HepG2 (cell line): ENCODE data around the gene ASTN1. TPM values are rescaled to one million over a fixed set of nuclear protein-coding genes. Genes with fewer than 3 reads are reported as not detected.

Experiments
- AFF4 ChIP-seq: sonication (generic); formaldehyde crosslinking; IDR thresholded peaks from 2 replicates; pipeline ENCODE4 v1.4.0; 2020; ENCODE audit warnings: missing genetic modification reagents
- ATF6 ChIP-seq: sonication (generic); formaldehyde crosslinking; conservative IDR thresholded peaks from 2 replicates; pipeline ENCODE4 v1.4.0; 2020; ENCODE audit warnings: missing genetic modification reagents
- CSRNP2 ChIP-seq: sonication (generic); formaldehyde crosslinking; conservative IDR thresholded peaks from 2 replicates; pipeline ENCODE4 v1.8.0; 2022; ENCODE audit warnings: low read depth, missing genetic modification reagents
- HDAC6 ChIP-seq: fragments of 200-600 bp; sonication (generic); IDR thresholded peaks from 2 replicates; pipeline ENCODE4 v1.7.0; 2017; ENCODE audit warnings: mild to moderate bottlenecking, antibody characterized with exemption, low read length, low read depth
- KLF12 ChIP-seq: sonication (generic); formaldehyde crosslinking; IDR thresholded peaks from 2 replicates; pipeline ENCODE4 v1.4.0; 2020; ENCODE audit warnings: missing genetic modification reagents, borderline replicate concordance
- MTERF4 ChIP-seq: sonication (generic); formaldehyde crosslinking; IDR thresholded peaks from 2 replicates; pipeline ENCODE4 v1.8.0; 2023; ENCODE audit warnings: mild to moderate bottlenecking, missing genetic modification reagents
- NAIF1 ChIP-seq: sonication (generic); formaldehyde crosslinking; IDR thresholded peaks from 2 replicates; pipeline ENCODE4 v1.5.0; 2020; ENCODE audit warnings: mild to moderate bottlenecking, missing genetic modification reagents, borderline replicate concordance
- RARA ChIP-seq: IDR thresholded peaks from 2 replicates; pipeline ENCODE4 v1.6.1; 2016; ENCODE audit warnings: missing genetic modification reagents, missing compliant biosample characterization
- RARG ChIP-seq: sonication (generic); formaldehyde crosslinking; IDR thresholded peaks from 2 replicates; pipeline ENCODE4 v1.4.0; 2020; ENCODE audit warnings: low read depth, mild to moderate bottlenecking, missing genetic modification reagents
- ZFP90 ChIP-seq: sonication (generic); formaldehyde crosslinking; IDR thresholded peaks from 2 replicates; pipeline ENCODE4 v1.8.0; 2022; ENCODE audit warnings: missing genetic modification reagents, mild to moderate bottlenecking, inconsistent platforms, borderline replicate concordance
- ZNF326 ChIP-seq: sonication (generic); formaldehyde crosslinking; IDR thresholded peaks from 2 replicates; pipeline ENCODE4 v1.4.0; 2020; ENCODE audit warnings: missing genetic modification reagents, borderline replicate concordance
- ZNF446 ChIP-seq: sonication (generic); formaldehyde crosslinking; IDR thresholded peaks from 2 replicates; pipeline ENCODE4 v1.5.0; 2020; ENCODE audit warnings: mild to moderate bottlenecking, missing genetic modification reagents
- ZNF605 ChIP-seq: sonication (generic); formaldehyde crosslinking; IDR thresholded peaks from 2 replicates; pipeline ENCODE4 v1.8.0; 2022; ENCODE audit warnings: mild to moderate bottlenecking, missing genetic modification reagents
- ZNF678 ChIP-seq: sonication (generic); formaldehyde crosslinking; IDR thresholded peaks from 2 replicates; pipeline ENCODE4 v1.4.0; 2020; ENCODE audit warnings: mild to moderate bottlenecking, missing genetic modification reagents
- ZNF713 ChIP-seq: sonication (generic); formaldehyde crosslinking; IDR thresholded peaks from 2 replicates; pipeline ENCODE4 v1.4.0; 2020; ENCODE audit warnings: mild to moderate bottlenecking, missing genetic modification reagents
- ZNF770 ChIP-seq: sonication (generic); formaldehyde crosslinking; IDR thresholded peaks from 2 replicates; pipeline ENCODE4 v1.5.0; 2020; ENCODE audit warnings: mild to moderate bottlenecking, missing genetic modification reagents
- ZNF776 ChIP-seq: sonication (generic); formaldehyde crosslinking; IDR thresholded peaks from 2 replicates; pipeline ENCODE4 v1.4.0; 2020; ENCODE audit warnings: mild to moderate bottlenecking, missing genetic modification reagents
- polyA plus RNA-seq, 8 experiments: library from polyadenylated mRNA; depleted of rRNA in 3 of 8; stranded (reverse) in 7 of 8; unstranded in 1 of 8; fragments of >200 nt; fragmentation: Illumina TruSeq in 4 of 8; extraction: Trizol in 4 of 8; gene quantifications; 2 replicates each; pipeline versions ENCODE4 v1.2.1 to v1.2.3, GENCODE V29; 2011 to 2016; ENCODE audit warnings: low read depth in 4 of 8, missing spikeins in 1 of 8, mixed read lengths in 1 of 8; ENCODE audit not compliant: insufficient read depth in 1 of 8
- total RNA-seq, 5 experiments: library from RNA; depleted of rRNA; stranded (reverse); fragments of >200 nt; fragmentation: Illumina TruSeq; extraction: Trizol; gene quantifications; 2 replicates each; pipeline ENCODE4 v1.2.3, GENCODE V29; 2016; ENCODE audit warnings: low read depth in 1 of 5

Gene ASTN1
- total and polyA plus RNA-seq, 2 of the 13 experiments (the other 11 are each of a cell fraction or from before 2014, with no cell fraction given), result not detected

GRCh38 chr1:176904057-176904751 lies 260.3 kb downstream of the ASTN1 start (continued):
- TF ChIP-seq ZNF770 (CRISPR knock-in tag), result no peak
- TF ChIP-seq CSRNP2, result no peak
- no peak for TF ChIP-seq ZNF678 (CRISPR knock-in tag)
- TF ChIP-seq NAIF1 (CRISPR knock-in tag), result no peak
- TF ChIP-seq HDAC6, result no peak
- no peak for TF ChIP-seq RARA (CRISPR knock-in tag)
- TF ChIP-seq MTERF4 (CRISPR knock-in tag), result no peak
- TF ChIP-seq AFF4 (CRISPR knock-in tag), result no peak
- no peak for TF ChIP-seq ZNF776 (CRISPR knock-in tag)
- no peak for TF ChIP-seq KLF12 (CRISPR knock-in tag)
- no peak for TF ChIP-seq ZNF605
- no peak for TF ChIP-seq ZNF446 (CRISPR knock-in tag)
- TF ChIP-seq ZNF713, result no peak
- no peak for TF ChIP-seq ZFP90 (CRISPR knock-in tag)
- TF ChIP-seq ZNF326 (CRISPR knock-in tag), result no peak
- TF ChIP-seq ATF6 (CRISPR knock-in tag), result no peak
- TF ChIP-seq RARG (CRISPR knock-in tag), result no peak
